Activated CD4-positive, alpha-beta T cell treated with anti-CD3 and anti-CD28 coated beads, Interleukin-2, amount 50 U/mL, for 48 hours (primary cell): ENCODE data around the gene ZNF407.
"Not testable (repeated sequence)": the region's sequence is repeated elsewhere in the genome, so short reads cannot be mapped to it uniquely, and the experiment has no call there.

Experiments
- DNase-seq, 2 experiments: peaks; one replicate each; pipeline ENCODE4 v3.0.0-alpha.2; 2020

Gene ZNF407

DNA sequence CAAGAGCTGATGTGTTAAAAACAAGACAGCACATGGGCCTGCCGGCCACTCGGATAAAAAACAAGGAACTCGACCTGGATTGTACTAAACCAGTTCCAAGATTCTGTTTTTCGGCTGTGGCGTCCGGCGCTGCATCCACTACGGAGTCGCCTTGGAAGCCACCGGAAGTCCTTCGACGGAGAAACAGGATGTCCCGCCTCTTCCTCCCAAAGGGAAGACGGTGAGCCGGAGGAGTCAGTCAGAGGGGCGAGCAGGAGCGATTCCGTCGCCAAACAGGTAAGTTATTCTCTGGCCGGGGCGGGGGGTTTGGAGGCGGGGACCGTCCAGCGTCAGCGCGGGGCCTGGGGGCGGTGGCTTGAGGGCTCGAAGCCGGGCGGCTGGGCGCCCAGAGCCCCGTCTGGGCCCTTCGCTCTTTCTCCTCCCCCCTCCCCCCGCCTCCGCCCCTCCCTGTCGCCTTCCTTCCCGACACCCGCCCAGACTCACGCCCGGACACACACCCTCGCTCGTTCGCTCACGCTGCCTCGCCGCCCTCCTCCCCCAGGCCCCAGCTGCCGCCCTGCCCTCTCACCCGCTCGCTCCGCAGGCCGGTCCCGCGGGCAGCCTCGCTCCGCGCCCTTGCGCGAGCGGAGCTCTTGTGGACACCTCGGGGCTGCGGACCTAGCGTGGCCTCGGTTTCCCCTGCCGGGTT lies at the start of gene ZNF407:
Gene ZNF407, plus strand, starts transcription at position 209 of the 688 bp plus-strand sequence. CDS start 33,150 bp downstream, outside the sequence.
- peak; percentile 82 to 91 for DNase-seq

GRCh38 chr18:74549591-74550104 lies 48.0 kb upstream of the ZNF407 start:
- DNase-seq: no peak

- no peak for DNase-seq
These were observed 46.8 kb upstream of the ZNF407 start for GRCh38 chr18:74550886-74551285.

DNA sequence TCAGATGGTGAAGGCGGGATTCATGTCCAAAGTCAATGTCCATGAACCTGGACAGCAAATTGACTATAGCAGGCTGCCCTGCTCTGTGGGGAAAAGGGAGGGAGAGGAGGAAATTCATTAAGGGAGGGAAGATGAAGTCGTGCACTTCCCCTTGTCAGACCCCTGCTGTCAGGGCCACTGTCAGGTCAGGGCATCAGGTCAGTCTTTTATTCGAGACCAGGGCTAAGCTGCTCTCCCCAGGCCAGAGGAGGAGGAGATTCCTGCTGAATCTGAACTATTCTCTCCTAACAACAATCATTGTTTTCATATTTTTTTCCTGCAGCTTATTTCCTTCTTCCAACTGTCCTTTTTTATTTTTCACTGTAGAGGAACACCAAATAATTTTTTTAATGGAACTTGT lies 46.2 kb upstream of the ZNF407 start:
- no peak for DNase-seq

DNA sequence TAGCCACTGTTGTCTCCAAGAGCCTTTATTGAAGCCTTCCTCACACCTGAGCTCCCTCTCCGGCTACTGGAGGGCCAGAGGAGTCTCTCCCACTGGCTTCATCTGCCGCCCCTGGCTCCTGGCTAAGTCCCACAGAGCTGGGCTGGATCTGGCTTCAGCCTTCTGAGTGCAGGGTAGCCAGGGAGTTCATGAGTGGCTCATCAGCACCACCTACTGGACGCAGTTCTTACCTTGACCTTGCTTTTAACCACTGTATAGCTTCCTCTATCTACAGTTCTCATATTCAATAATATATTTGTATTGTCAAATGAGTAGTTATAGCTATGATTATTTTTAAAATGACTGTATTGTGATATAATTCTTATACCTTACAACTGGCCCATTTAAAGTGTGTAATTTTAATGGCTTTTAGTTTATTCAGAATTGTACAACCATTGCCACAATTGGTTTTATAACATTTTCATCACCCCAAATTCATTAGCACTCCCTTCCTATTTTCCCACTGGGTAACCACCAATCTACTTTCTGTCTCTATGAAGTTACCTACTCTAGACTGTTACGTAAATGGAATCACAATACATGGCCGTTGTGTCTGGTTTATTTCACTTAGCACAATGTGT lies 45.6 kb upstream of the ZNF407 start:
- peak; percentile 83 to 85 for DNase-seq

DNA sequence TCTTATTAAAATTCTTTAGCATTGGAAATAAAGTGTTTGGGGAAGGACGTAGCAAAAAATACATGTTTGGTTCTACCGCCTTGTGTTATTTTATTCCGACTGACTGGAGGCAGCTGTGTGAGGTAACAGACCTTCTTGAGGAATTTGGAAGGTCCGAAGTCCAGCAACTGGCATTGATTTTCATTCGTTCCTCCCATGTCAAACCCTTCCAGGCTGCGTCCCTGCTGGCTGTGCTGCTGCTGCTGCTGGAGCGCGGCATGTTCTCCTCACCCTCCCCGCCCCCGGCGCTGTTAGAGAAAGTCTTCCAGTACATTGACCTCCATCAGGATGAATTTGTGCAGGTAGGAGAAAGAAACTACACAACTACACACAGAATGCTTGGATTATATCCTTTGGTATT lies 41.5 kb upstream of the ZNF407 start:
- DNase-seq: no peak

DNA sequence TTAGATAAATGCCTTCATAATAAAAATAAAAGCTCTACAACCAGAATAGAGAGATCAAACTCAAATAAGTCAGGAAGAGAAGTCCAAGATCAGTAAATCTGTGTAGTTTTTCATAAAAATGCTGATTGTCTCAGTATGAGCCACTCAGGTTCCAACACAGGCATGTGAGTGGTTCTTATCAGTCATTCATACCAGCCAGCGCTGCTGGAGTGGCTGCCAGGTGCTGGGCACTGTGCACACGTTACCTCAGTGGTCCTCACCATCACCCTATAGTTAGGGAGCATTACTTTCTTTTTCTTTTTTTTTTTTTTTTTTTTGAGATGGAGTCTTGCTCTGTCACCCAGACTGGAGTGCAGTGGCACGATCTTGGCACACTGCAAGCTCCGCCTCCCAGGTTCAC lies 39.6 kb upstream of the ZNF407 start:
- DNase-seq: no peak

DNA sequence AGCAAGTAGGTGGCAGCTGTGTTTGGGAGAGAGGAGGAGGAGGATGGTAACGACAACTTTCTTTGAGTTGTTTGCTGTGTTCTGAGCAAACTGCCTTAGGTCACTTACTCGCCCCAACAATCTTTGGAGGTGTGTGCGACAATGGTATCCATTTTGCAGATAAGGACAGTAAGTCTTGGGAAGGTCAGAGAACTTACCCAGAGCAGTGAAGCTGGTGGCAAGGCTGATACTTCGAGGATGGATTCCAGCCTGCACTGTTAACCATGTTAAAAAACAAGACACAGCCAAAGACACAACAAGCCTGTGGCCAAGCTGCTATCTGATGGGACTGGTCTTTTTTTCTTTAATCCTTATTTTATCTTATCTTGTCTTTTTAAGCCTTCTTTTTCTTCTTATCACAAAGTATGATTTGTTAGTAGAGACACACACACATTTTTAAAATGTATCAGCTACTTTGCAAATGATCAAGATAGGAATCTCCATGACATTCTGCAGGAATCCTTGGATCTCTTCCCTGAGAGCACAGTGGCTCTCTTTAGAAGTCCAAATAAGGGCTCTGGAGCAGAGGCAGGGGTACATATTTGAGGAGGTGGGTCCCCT lies 35.4 kb upstream of the ZNF407 start:
- no peak for DNase-seq

DNA sequence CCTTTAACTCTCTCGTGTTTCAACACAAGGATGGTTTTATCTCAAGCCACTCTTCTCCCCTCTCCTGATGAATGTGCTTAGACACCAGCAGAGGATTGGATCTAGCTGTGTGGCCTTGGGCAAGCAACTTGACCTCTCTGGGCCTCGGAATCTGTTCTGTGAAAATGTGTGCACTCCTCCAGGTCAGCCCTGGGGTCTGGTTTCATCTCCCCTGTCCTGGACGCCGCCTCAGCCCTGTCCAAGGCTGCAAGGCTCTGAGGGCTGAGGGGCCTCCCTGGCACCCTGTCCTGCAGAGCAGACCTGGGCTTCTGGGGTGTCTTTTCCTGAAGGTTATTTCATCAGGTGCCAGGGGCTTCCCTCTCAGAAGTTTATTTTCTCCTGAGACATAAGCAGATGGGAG lies 34.9 kb upstream of the ZNF407 start:
- no peak for DNase-seq

- DNase-seq: no peak
These were observed 33.7 kb upstream of the ZNF407 start for GRCh38 chr18:74563999-74564398.

DNA sequence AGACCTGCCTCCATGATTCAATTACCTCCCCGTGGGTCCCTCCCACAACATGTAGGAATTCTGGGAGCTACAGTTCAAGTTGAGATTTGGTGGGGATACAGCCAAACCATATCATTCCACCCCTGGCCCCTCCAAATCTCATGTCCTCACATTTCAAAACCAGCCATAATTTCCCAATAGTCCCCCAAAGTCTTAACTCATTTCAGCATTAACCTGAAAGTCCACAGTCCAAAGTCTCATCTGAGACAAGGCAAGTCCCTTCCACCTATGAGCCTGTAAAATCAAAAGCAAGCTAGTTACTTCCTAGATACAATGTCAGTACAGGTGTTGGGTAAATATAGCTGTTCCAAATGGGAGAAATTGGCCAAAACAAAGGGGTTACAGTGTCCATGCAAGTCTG lies 32.5 kb upstream of the ZNF407 start:
- not testable (repeated sequence) for DNase-seq

DNA sequence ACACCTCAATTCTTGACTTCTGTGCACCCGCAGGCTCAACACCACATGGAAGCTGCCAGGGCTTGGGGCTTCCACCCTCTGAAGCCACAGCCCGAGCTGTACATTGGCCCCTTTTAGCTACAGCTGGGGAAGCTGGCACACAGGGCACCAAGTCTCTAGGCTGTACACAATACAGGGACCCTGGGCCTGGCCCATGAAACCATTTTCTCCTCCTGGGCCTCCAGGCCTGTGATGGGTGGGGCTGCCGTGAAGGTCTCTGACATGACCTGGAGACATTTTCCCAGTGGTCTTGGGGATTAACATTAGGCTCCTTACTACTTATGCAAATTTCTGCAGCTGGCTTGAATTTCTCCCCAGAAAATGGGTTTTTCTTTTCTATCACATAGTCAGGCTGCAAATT lies 31.7 kb upstream of the ZNF407 start:
- DNase-seq: not testable (repeated sequence)

GRCh38 chr18:74567822-74568221 lies 29.8 kb upstream of the ZNF407 start:
- DNase-seq: no peak

- no peak for DNase-seq
These were observed 28.3 kb upstream of the ZNF407 start for GRCh38 chr18:74569401-74569800.

DNA sequence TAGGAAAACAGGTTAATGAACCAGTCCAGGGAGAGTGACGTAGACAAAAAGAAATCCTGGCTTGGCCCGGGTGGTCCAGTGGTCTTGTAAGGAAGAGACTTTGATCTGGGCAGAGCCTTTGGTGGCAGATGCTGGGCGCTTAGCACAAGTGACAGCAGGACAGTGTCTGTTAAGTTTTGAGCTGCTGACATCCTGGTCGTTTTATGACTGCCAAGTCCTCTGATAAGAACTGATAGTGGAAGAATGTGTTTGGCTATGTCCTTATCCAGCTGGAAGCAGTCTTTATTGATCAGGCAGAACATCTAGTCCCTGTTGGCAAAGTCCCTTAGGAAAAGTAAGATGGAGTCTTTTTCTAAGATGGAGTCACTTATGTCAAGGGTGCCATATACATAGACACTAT lies 27.4 kb upstream of the ZNF407 start:
- no peak for DNase-seq

DNA sequence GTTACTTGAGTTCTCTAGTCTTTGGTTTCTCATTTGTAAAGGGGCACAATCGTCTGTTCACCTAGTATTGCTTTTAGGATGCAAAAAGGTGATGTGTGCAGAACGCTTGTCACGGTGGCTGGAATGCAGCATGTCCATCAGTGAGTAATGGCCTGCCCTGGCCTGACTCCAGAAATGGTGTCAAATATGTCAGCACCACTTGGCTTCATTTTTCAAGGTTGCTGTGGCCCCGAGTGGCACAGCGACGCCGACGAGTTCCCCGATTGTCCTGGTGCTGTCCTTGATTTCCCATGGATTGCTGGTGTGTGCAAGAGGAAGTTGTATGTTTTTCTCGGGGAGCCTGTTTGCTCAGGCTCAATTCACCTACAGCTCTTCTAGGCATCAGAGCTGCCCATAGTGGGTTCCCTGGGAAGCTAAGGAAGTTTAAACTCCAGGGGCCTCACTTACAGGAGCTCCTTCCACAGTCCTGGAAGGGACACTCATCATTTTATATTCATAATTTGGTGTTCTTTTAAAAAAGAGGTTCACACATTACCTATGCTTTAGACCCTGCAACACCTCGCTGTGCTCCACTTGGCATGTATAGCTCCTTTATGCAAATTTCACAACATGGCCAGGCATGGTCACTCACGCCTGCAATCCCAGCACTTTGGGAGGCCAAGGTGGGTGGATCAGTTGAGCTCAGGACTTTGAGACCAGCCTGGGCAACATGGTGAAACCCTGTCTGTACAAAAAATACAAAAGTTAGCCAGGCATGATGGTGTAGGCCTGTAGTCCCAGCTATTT lies 25.6 kb upstream of the ZNF407 start:
- DNase-seq: no peak

DNA sequence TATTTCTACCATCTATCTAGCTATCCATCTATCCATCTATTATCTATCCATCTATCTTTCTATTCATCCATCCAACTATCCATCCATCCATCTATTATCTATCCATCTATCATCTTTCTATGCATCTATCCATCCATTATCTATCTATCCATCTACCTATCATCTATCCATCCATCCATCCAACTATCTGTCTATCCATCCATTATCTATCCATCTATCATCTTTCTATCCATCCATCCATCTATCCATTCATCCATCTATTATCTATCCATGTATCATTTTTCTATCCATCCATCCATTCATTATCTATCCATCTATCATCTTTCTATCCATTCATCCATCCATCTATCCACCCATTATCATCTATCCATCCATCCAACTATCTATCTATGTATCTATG lies 24.6 kb upstream of the ZNF407 start:
- DNase-seq: no peak

DNA sequence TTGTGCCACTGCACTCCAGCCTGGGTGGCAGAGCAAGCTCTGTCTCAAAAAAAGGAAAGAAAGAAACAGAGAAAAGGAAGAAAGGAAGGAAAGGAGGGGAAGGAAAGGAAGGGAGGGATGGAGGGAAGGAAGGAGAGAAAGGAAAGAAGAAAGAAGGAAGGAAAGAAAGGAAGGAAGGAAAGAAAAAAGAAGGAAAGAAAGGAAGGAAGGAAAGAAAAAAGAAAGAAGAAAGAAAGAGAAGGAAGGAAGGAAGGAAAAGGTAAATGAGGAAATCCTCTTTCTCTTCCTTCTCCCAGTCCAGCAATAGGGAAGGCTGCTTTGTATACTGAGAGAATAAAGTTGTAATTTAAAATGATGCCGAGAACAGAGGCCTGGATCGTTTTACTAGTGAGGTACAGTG lies 22.8 kb upstream of the ZNF407 start:
- DNase-seq: no peak

DNA sequence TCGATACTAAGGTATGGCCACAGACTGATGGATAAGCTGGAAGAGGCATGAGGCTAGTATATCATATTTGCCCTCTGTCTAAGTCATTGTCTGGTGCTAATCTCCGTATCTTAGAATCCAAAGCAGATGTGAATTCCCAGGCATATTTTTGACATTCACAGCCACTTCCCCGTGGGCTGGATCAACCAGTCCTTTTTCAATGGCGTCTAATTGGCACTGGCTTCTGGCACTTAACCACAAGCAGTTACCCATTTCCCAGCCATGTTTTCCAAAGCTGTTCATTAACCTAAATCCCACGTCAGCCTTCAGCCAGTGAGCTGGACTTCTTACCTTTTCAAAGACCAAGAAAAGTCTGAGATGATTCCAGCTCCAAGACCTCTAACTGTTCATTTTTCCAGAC lies 20.7 kb upstream of the ZNF407 start:
- DNase-seq: no peak

GRCh38 chr18:74579496-74580065 lies 18.1 kb upstream of the ZNF407 start:
- DNase-seq: no peak

- DNase-seq: no peak
These were observed 15.0 kb upstream of the ZNF407 start for GRCh38 chr18:74582642-74583041.

GRCh38 chr18:74587441-74587840 lies 10.2 kb upstream of the ZNF407 start:
- no peak for DNase-seq

GRCh38 chr18:74589021-74589420 lies 8.6 kb upstream of the ZNF407 start:
- DNase-seq: no peak
